GM18511 (cell line): Measurements from ENCODE around the gene PTPRH.

Experiments used
- ATAC-seq: cut with Tn5 transposase; IDR thresholded peaks from one replicate; pipeline ENCODE4 v1.9.1; 2021; ENCODE audit warnings: mild to moderate bottlenecking, moderate library complexity; ENCODE audit not compliant: unreplicated experiment

PTPRH gene

DNA sequence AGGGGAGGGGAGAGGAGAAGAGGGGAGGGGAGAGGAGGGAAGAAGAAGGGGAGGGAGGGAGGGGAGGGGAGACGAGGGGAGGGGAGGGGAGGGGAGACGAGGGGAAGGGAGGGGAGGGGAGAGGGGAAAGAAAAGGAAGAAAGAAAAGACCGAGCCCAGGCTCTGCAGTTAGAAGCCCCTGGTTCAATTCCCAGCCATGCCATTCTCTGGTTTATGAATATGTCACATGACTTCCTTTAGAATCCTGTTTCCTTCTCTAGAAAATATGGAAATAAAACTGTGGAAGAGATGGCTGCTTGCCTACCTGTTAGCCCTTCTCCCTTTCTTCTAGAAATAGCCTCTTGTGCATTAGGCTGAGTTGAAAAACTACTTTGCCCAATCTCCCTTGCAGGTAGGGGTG, 74.6 kb downstream of the PTPRH start:
- ATAC-seq = no peak

DNA sequence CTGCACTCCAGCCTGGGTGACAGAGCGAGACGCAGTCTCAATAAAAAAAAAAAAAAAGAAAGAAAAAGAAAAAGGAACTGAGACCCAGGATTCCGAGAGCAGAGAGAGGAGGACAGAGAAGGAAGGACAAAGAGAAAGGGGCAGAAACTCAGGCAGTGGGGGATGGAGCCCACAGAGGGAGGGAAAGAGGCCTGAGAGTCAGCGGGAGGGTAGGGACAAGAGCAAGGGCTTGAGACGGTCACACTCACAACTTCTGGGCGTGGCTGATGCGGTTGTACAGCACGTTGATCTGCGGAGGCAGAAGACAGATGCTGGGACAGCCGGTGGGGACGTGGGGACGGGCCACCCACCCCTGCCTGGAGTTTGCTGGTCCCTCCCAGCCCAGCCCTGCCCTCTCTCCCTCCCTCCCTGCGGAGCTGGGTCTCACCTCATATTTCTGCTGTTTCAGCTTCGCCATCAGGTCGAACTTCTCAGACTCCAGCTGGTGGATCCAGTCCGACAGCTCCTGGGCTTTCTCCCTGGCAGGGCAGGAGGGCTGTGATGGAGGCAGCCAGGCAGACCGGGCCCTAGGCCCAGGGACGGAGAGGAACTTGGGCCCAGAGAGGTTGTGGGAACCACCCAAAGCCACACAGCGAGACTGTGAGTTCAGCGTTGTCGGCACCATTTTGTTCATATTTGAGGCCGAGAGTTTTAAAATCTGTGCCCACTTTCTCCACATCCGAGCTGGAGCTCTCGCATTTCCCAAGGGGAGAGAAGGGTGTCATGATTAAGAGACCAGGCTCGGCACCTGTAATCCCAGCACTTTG, 75.5 kb downstream of the PTPRH start:
- ATAC-seq = no peak

DNA sequence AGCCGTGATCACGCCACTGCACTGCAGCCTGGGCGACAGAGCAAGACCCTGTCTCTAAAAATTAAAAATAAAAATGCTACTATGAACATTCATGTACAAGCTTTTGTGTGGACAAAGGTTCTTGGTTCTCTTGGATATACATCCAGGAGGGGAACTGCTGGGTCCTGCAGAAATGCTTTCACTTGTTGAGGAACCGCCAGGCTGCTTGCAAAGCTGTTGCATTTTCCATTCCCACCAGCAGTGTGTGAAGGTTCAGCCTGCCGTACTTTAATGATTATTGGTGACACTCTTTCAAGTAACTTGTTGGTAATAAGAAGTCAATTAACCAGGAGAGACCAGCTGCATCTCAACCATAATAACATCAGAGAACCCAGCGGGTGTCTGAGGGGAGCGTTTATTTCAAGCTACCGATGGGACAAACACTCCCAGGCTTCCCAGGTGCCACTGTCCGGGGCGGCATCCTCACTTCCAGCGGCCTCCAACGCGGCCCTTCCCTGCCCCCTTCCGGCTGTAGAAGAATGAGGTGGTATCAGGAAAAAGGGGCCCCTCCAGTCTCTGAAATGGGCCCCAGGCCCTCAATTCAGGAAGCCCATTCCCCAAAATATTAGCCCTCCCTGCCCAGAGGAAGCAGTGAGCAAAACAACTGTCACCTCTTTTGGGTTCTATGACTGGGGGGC, 76.7 kb downstream of the PTPRH start:
- no peak for ATAC-seq

DNA sequence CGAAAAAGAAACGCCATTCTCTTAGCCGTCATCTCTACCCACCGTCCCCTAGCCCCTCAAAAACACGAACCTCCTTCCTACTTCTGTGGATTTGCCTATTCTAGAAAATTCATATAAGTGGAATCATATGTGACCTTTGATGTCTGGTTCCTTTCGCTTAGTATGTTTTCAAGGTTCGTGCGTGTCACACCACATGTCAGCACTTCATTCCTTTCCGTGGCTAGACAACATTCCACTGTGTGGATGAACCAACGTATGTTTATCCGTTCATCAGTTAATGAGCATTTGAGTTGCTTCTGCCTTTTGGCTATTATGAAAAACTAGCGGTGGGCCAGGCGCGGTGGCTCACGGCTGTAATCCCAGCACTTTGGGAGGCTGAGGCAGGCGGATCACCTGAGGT, 77.9 kb downstream of the PTPRH start:
- ATAC-seq = no peak
